ENCODE results near the gene BRINP2.

Gene BRINP2

GRCh38 chr1:177171536-177172123, 872 bp downstream of the BRINP2 start:
- no peak for DNase-seq

GRCh38 chr1:177172272-177172671, 1.5 kb downstream of the BRINP2 start:
- DNase-seq, result no peak

GRCh38 chr1:177172866-177173265, 2.1 kb downstream of the BRINP2 start:
- DNase-seq, result no peak

GRCh38 chr1:177173976-177174375, 3.2 kb downstream of the BRINP2 start:
- no peak for DNase-seq

- no peak for DNase-seq
Observed at GRCh38 chr1:177174921-177175634, 4.3 kb downstream of the BRINP2 start.

GRCh38 chr1:177181280-177181630, 10.5 kb downstream of the BRINP2 start:
- DNase-seq, result no peak

GRCh38 chr1:177181631-177182291, 11.0 kb downstream of the BRINP2 start:
- peak; percentile 8 for DNase-seq

- no peak for DNase-seq
Observed at GRCh38 chr1:177183836-177184235, 13.1 kb downstream of the BRINP2 start.

GRCh38 chr1:177185209-177185608, 14.5 kb downstream of the BRINP2 start:
- DNase-seq, result no peak

GRCh38 chr1:177186639-177187038, 15.9 kb downstream of the BRINP2 start:
- no peak for DNase-seq

GRCh38 chr1:177190308-177190970, 19.7 kb downstream of the BRINP2 start:
- DNase-seq, result no peak

GRCh38 chr1:177198243-177198642, 27.5 kb downstream of the BRINP2 start:
- no peak for DNase-seq

GRCh38 chr1:177200290-177200689, 29.5 kb downstream of the BRINP2 start:
- no peak for DNase-seq

GRCh38 chr1:177206831-177207355, 36.1 kb downstream of the BRINP2 start:
- DNase-seq, result no peak

- no peak for DNase-seq
Observed at GRCh38 chr1:177208920-177209319, 38.2 kb downstream of the BRINP2 start.

GRCh38 chr1:177209357-177209756, 38.6 kb downstream of the BRINP2 start:
- DNase-seq, result no peak

GRCh38 chr1:177210071-177210470, 39.3 kb downstream of the BRINP2 start:
- DNase-seq, result no peak

GRCh38 chr1:177211231-177211630, 40.5 kb downstream of the BRINP2 start:
- no peak for DNase-seq

- no peak for DNase-seq
Observed at GRCh38 chr1:177216587-177217202, 45.9 kb downstream of the BRINP2 start.

GRCh38 chr1:177219554-177220458, 49.0 kb downstream of the BRINP2 start:
- no peak for DNase-seq

GRCh38 chr1:177223359-177223758, 52.6 kb downstream of the BRINP2 start:
- no peak for DNase-seq

Measured in CD4-positive, alpha-beta T cell treated with Interleukin-12 subunit alpha and Interleukin-12 subunit beta, for 1 hour (primary cell).